Activated CD8-positive, alpha-beta T cell treated with anti-CD3 and anti-CD28 coated beads for 36 hours (primary cell): ENCODE measurements around the gene GRIP1. TPM values are rescaled to one million over a fixed set of nuclear protein-coding genes. Genes with fewer than 3 reads are reported as not detected.

ENCODE experiments used
- ATAC-seq: fragments of 200-7000 bp; cut with Tn5 transposase; one replicate; pipeline ENCODE4 v1.10.0; 2021; ENCODE audit warnings: mild to moderate bottlenecking, moderate library complexity
- CTCF ChIA-PET: fragments of 350-600 bp; sonication (Branson Sonifier 250); formaldehyde crosslinking; loops from one replicate; lab custom pipeline; 2021; ENCODE audit warnings: antibody characterized with exemption; lab: Charles Lee
- POLR2A ChIA-PET: fragments of 350-600 bp; sonication (Branson Sonifier 250); formaldehyde crosslinking; loops from one replicate; lab custom pipeline; 2021; ENCODE audit warnings: antibody characterized with exemption; lab: Charles Lee
- DNase-seq: peaks from one replicate; pipeline ENCODE4 v3.0.0-alpha.2; 2020
- H3K27ac Mint-ChIP-seq: one replicate; pipeline ENCODE4 v1.8.0; 2021; ENCODE audit warnings: mild to moderate bottlenecking, mixed read lengths
- H3K27me3 Mint-ChIP-seq: one replicate; pipeline ENCODE4 v1.8.0; 2021; ENCODE audit warnings: mixed read lengths
- H3K36me3 Mint-ChIP-seq: one replicate; pipeline ENCODE4 v1.8.0; 2021; ENCODE audit warnings: low read depth, mixed read lengths
- H3K4me1 Mint-ChIP-seq: one replicate; pipeline ENCODE4 v1.8.0; 2021; ENCODE audit warnings: low read depth, mixed read lengths
- H3K4me3 Mint-ChIP-seq: one replicate; pipeline ENCODE4 v1.8.0; 2021; ENCODE audit warnings: mild to moderate bottlenecking, moderate library complexity, mixed read lengths
- H3K9me3 Mint-ChIP-seq: one replicate; pipeline ENCODE4 v1.8.0; 2021; ENCODE audit warnings: mixed read lengths
- CTCF ChIP-seq: fragments of 200-600 bp; IDR thresholded peaks from one replicate; pipeline ENCODE4 v1.8.0; 2022; ENCODE audit warnings: antibody characterized with exemption, mild to moderate bottlenecking
- intact Hi-C: fragments of 100-400 bp; cut with micrococcal nuclease; formaldehyde crosslinking; loops from one replicate; pipeline ENCODE4 v1.10.0; 2022
- total RNA-seq, 2 experiments: library from RNA; stranded (reverse); gene quantifications; one replicate each; pipeline ENCODE4 v1.2.3, GENCODE V29; 2021

Gene GRIP1
- total RNA-seq, 2 experiments from 2014 or later: 0.51 to 0.61 TPM

GRCh38 chr12:66331016-66331415 lies 347.9 kb downstream of the GRIP1 start:
- Mint-ChIP-seq H3K27ac (no peak overlapping the region), H3K4me3 (no peak overlapping the region), H3K9me3 (no peaks in the 10 kb centered on the region), H3K36me3 (peaks cover 40% of the 10 kb centered on the region), H3K27me3 (no peaks in the 10 kb centered on the region), H3K4me1 (peaks cover 18% of the 10 kb centered on the region)
- no peak for TF ChIP-seq CTCF
- DNase-seq (no peak), ATAC-seq (no peak)
- POLR2A ChIA-PET: no interaction called here
- intact Hi-C loops: no loop called here
- CTCF ChIA-PET: no interaction called here

GRCh38 chr12:66329941-66330340 lies 348.9 kb downstream of the GRIP1 start:
- no peak for DNase-seq
- H3K4me1 Mint-ChIP-seq: peaks cover 18% of the 10 kb centered on the region
- intact Hi-C loops: no loop called here
- H3K4me3 Mint-ChIP-seq: no peak overlapping the region
- no peak for ATAC-seq
- ChIA-PET POLR2A (interaction anchor here (0.6 kb wide), 1 partner anchor 601 kb away, joined by 3 read pairs; no protein-coding TSS in a partner anchor), CTCF (interaction anchor here (1.3 to 1.8 kb wide), 2 partner anchors 15 to 19 kb away, joined by 3 to 5 read pairs; no protein-coding TSS in a partner anchor)
- peaks cover 49% of the 10 kb centered on the region for H3K36me3 Mint-ChIP-seq
- TF ChIP-seq CTCF: no peak
- no peaks in the 10 kb centered on the region for H3K27me3 Mint-ChIP-seq
- H3K9me3 Mint-ChIP-seq: no peaks in the 10 kb centered on the region
- H3K27ac Mint-ChIP-seq: no peak overlapping the region

- POLR2A ChIA-PET: no interaction called here
- intact Hi-C loops: no loop called here
These were observed 355.9 kb downstream of the GRIP1 start for GRCh38 chr12:66323017-66323416.

GRCh38 chr12:66321435-66321834 lies 357.4 kb downstream of the GRIP1 start:
- H3K9me3 Mint-ChIP-seq: no peaks in the 10 kb centered on the region
- H3K27me3 Mint-ChIP-seq: no peaks in the 10 kb centered on the region
- peak overlapping the region; percentile 34 for H3K27ac Mint-ChIP-seq
- H3K4me1 Mint-ChIP-seq: peaks cover 37% of the 10 kb centered on the region
- POLR2A ChIA-PET: interaction anchor here (0.9 kb wide), 1 partner anchor 42 kb away, joined by 3 read pairs; no protein-coding TSS in a partner anchor
- intact Hi-C loops: no loop called here
- no peak for TF ChIP-seq CTCF
- peaks cover 50% of the 10 kb centered on the region for H3K36me3 Mint-ChIP-seq
- CTCF ChIA-PET: no interaction called here
- DNase-seq (no peak), ATAC-seq (no peak)
- H3K4me3 Mint-ChIP-seq: no peak overlapping the region

More at GRCh38 chr12:66323017-66323416, 355.9 kb downstream of the GRIP1 start:
- CTCF ChIA-PET: no interaction called here
- TF ChIP-seq CTCF: no peak
- ATAC-seq: no peak
- H3K27ac Mint-ChIP-seq: peak overlapping the region; percentile 13
- H3K4me1 Mint-ChIP-seq: peaks cover 33% of the 10 kb centered on the region
- no peak overlapping the region for H3K4me3 Mint-ChIP-seq
- H3K36me3 Mint-ChIP-seq: peaks cover 50% of the 10 kb centered on the region
- H3K9me3 Mint-ChIP-seq: no peaks in the 10 kb centered on the region
- no peak for DNase-seq
- no peaks in the 10 kb centered on the region for H3K27me3 Mint-ChIP-seq

- DNase-seq (no peak), ATAC-seq (no peak)
- H3K36me3 Mint-ChIP-seq: peaks cover 52% of the 10 kb centered on the region
- H3K9me3 Mint-ChIP-seq: no peaks in the 10 kb centered on the region
- ChIA-PET CTCF (interaction anchor here (1.0 kb wide), 1 partner anchor 48 kb away, joined by 3 read pairs; no protein-coding TSS in a partner anchor), POLR2A (interaction anchor here (0.9 kb wide), 1 partner anchor 42 kb away, joined by 3 read pairs; no protein-coding TSS in a partner anchor)
- TF ChIP-seq CTCF: no peak
- H3K27ac Mint-ChIP-seq: peak overlapping the region; percentile 34
- H3K4me1 Mint-ChIP-seq: peaks cover 39% of the 10 kb centered on the region
- no peak overlapping the region for H3K4me3 Mint-ChIP-seq
- intact Hi-C loops: no loop called here
- H3K27me3 Mint-ChIP-seq: no peaks in the 10 kb centered on the region
These were observed 357.9 kb downstream of the GRIP1 start for GRCh38 chr12:66320996-66321395.
